ENCODE results near the gene TMEM204. TPM values are rescaled to one million over a fixed set of nuclear protein-coding genes. Genes with fewer than 3 reads are reported as not detected.

Gene TMEM204
- total RNA-seq, 3 donors from 2014 or later (not counting 1 experiment from before 2014, with no cell fraction given), result 3.3 to 14.1 (median 7.8) TPM

DNA sequence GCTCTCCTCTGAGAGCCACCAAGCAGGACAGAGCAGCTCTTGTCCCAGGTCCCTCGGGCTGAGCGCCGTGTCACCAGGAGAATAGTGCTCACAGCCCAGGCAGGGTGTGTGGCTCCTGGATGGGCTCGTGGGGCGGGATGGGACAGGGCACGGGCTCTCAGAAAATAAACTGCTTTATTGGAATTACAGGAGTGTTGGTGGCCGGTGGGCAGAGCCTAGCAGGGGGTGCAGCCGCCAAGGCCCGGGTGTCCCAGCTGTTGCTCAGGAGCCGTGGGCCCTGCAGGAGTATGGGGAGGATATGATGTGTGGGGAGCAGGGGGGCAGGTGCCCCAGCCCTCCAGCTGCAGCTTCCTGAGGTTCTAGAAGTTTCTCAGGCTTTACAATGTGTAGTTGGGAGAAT, 23.2 kb upstream of the TMEM204 start:
- H3K27me3 ChIP-seq (ENCODE audit: control insufficient read depth, insufficient read depth, low read length), result no peaks in the 10 kb centered on the region
- no peak overlapping the region for H3K27ac ChIP-seq (ENCODE audit: low read length)
- DNase-seq, result no peak
- ATAC-seq, result no peak
- TF ChIP-seq, protein P1, sequence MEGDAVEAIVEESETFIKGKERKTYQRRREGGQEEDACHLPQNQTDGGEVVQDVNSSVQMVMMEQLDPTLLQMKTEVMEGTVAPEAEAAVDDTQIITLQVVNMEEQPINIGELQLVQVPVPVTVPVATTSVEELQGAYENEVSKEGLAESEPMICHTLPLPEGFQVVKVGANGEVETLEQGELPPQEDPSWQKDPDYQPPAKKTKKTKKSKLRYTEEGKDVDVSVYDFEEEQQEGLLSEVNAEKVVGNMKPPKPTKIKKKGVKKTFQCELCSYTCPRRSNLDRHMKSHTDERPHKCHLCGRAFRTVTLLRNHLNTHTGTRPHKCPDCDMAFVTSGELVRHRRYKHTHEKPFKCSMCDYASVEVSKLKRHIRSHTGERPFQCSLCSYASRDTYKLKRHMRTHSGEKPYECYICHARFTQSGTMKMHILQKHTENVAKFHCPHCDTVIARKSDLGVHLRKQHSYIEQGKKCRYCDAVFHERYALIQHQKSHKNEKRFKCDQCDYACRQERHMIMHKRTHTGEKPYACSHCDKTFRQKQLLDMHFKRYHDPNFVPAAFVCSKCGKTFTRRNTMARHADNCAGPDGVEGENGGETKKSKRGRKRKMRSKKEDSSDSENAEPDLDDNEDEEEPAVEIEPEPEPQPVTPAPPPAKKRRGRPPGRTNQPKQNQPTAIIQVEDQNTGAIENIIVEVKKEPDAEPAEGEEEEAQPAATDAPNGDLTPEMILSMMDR (IDR thresholded peaks at IDR 0.05), result no peak
- H3K36me3 ChIP-seq (ENCODE audit: control insufficient read depth, insufficient read depth, low read length), result peaks cover 3% of the 10 kb centered on the region
- Mint-ChIP-seq H3K27me3 (ENCODE audit: low read depth in 2 of 2) (no peaks in the 10 kb centered on the region), H3K9me3 (no peaks in the 10 kb centered on the region), H3K4me3 (no peak overlapping the region), H3K27ac (no peak overlapping the region), H3K4me1 (peaks cover 0 to 5% of the 10 kb centered on the region in 2 donors), H3K36me3 (no peaks in the 10 kb centered on the region)
- peaks cover 4% of the 10 kb centered on the region for H3K9me3 ChIP-seq (ENCODE audit: control insufficient read depth, insufficient read depth, low read length)
- no peak overlapping the region for H3K4me3 ChIP-seq (ENCODE audit: low read length)
- intact Hi-C loops (cut with micrococcal nuclease), result no loop called here
- H3K4me1 ChIP-seq (ENCODE audit: control insufficient read depth, insufficient read depth, low read length), result no peaks in the 10 kb centered on the region
- 95% methylated on average over 10 of the region's 10 CpGs for WGBS (ENCODE audit: insufficient coverage)

DNA sequence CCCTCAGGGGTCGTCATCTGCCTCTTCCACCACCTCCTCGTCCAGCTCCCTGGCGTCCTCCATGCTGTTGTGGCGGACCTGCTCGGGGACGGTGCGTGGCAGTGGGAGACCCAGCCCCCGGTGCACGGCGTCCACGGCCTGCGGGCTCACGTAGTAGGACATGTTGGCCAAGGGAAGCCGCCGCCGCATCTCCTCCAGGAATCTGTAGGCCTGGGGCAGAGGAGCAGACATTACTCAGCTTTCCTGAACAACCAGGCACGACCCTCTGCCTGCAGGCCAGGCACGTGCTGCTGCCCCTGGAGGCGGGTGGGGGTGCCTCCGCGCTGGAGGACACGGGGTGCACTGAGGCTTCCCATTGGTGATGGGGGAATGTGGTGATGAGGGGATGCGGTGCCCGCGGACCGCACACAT, 22.5 kb upstream of the TMEM204 start:
- no peaks in the 10 kb centered on the region for H3K27me3 Mint-ChIP-seq (ENCODE audit: low read depth in 2 of 2)
- no peaks in the 10 kb centered on the region for H3K27me3 ChIP-seq (ENCODE audit: control insufficient read depth, insufficient read depth, low read length)
- H3K4me1 ChIP-seq (ENCODE audit: control insufficient read depth, insufficient read depth, low read length), result no peaks in the 10 kb centered on the region
- DNase-seq, result no peak
- intact Hi-C loops (cut with micrococcal nuclease), result no loop called here
- no peak overlapping the region for H3K27ac Mint-ChIP-seq
- WGBS (ENCODE audit: insufficient coverage), result 96% methylated on average over 26 of the region's 26 CpGs
- peaks cover 4% of the 10 kb centered on the region for H3K9me3 ChIP-seq (ENCODE audit: control insufficient read depth, insufficient read depth, low read length)
- no peak for ATAC-seq
- no peak overlapping the region for H3K4me3 Mint-ChIP-seq
- TF ChIP-seq, protein P1 (IDR thresholded peaks at IDR 0.05), result no peak
- H3K9me3 Mint-ChIP-seq, result no peaks in the 10 kb centered on the region
- H3K36me3 ChIP-seq (ENCODE audit: control insufficient read depth, insufficient read depth, low read length), result peaks cover 3% of the 10 kb centered on the region
- H3K36me3 Mint-ChIP-seq, result no peaks in the 10 kb centered on the region
- H3K27ac ChIP-seq (ENCODE audit: low read length), result no peak overlapping the region
- H3K4me1 Mint-ChIP-seq, result peaks cover 0 to 5% of the 10 kb centered on the region in 2 donors
- H3K4me3 ChIP-seq (ENCODE audit: low read length), result no peak overlapping the region

DNA sequence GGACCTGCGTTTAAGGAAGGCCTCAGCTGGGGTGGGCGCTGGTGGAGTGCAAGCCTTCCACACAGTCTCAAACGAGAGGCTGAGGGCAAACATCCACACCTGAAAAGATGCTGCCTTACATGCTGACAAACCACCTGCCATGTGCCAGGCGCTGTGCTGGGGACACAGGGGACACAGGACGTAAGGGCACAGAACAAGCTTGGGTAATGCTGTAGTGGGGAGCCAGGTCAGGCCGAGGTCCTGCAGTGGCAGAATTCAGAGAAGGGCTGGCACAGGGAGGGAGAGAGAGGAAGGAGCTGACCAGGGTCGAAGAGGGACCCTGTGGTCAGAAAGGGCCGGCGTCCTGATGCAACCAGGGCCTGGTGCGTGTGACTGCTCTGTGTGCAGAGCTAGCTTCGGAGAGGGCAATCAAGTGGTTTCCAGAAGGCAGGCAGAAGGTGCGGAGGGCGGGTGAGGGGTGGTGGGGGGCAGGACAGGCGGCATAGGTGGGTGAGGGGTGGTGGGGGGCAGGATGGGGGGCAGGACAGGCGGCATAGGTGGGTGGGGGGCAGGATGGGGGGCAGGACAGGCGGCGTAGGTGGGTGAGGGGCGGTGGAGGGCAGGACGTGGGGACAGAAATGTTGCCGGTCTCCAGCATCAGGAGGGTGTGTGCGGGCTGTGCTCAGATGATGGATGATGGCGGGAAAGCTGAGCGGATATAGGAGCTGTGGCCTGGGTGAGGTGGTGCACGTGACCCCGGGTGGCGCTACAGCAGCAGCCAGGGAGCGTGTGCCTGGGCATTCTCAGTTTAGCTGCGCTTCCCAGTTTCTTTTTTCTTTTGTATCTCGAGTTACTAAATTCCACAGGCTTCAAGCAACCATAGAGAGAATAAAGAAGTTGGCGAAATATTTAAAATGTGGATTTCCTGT, 21.6 kb upstream of the TMEM204 start:
- no peaks in the 10 kb centered on the region for H3K27me3 ChIP-seq (ENCODE audit: control insufficient read depth, insufficient read depth, low read length)
- Mint-ChIP-seq H3K36me3 (no peaks in the 10 kb centered on the region), H3K4me1 (peaks cover 0 to 5% of the 10 kb centered on the region in 2 donors), H3K4me3 (no peak overlapping the region), H3K27me3 (ENCODE audit: low read depth in 2 of 2) (no peaks in the 10 kb centered on the region), H3K9me3 (no peaks in the 10 kb centered on the region), H3K27ac (no peak overlapping the region)
- DNase-seq, result no peak
- peaks cover 4% of the 10 kb centered on the region for H3K9me3 ChIP-seq (ENCODE audit: control insufficient read depth, insufficient read depth, low read length)
- H3K4me3 ChIP-seq (ENCODE audit: low read length), result no peak overlapping the region
- TF ChIP-seq, protein P1 (IDR thresholded peaks at IDR 0.05), result no peak
- no peaks in the 10 kb centered on the region for H3K4me1 ChIP-seq (ENCODE audit: control insufficient read depth, insufficient read depth, low read length)
- WGBS (ENCODE audit: insufficient coverage), result 61% methylated on average over 27 of the region's 30 CpGs
- intact Hi-C loops (cut with micrococcal nuclease), result no loop called here
- H3K27ac ChIP-seq (ENCODE audit: low read length), result no peak overlapping the region
- ATAC-seq, result no peak
- no peaks in the 10 kb centered on the region for H3K36me3 ChIP-seq (ENCODE audit: control insufficient read depth, insufficient read depth, low read length)

All from natural killer cell (primary cell).